ENCODE results near the gene ANKRD35.

- TF ChIP-seq CTCF (IDR thresholded peaks at IDR 0.05; ENCODE audit: control extremely low read depth in 1 of 3, insufficient read depth in 1 of 3, low read depth in 1 of 3, low read length in 3 of 3) (no peak), JUND (IDR thresholded peaks at IDR 0.05; ENCODE audit: low read length) (no peak), USF2 (IDR thresholded peaks at IDR 0.05; ENCODE audit: low read length) (no peak), POLR2A (IDR thresholded peaks at IDR 0.05; ENCODE audit: control extremely low read depth in 1 of 2, low read depth in 2 of 2, low read length in 2 of 2) (no peak), ATF3 (IDR thresholded peaks at IDR 0.05; ENCODE audit: insufficient read depth, low read depth, low read length) (no peak), POLR2AphosphoS5 (IDR thresholded peaks at IDR 0.05; ENCODE audit: low read depth, low read length) (no peak)
Observed at GRCh38 chr1:145868232-145868631, 17.4 kb downstream of the ANKRD35 start.

All from H1 (cell line).